ENCODE data around the gene COG4. TPM values are rescaled to one million over a fixed set of nuclear protein-coding genes. Genes with fewer than 3 reads are reported as not detected.
A peak's percentile ranks its signal among the peaks of the same experiment; 100 is the strongest.

The COG4 gene
- polyA plus RNA-seq, 1 donor from 2014 or later: 36.9 TPM

- H3K27me3 Mint-ChIP-seq: no peaks in the 10 kb centered on the region
- no peak overlapping the region for H3K4me3 Mint-ChIP-seq
- no peaks in the 10 kb centered on the region for H3K9me3 Mint-ChIP-seq
- peaks cover 0 to 5% (median 0%) of the 10 kb centered on the region in 3 donors for H3K4me1 Mint-ChIP-seq
- peaks cover 1% of the 10 kb centered on the region for H3K36me3 Mint-ChIP-seq
- H3K27ac Mint-ChIP-seq: no peak overlapping the region
Observed at GRCh38 chr16:70478912-70479341, 44.4 kb downstream of the COG4 start.

- peaks cover 0 to 5% (median 0%) of the 10 kb centered on the region in 3 donors for H3K4me1 Mint-ChIP-seq
- H3K4me3 Mint-ChIP-seq: no peak overlapping the region
- H3K9me3 Mint-ChIP-seq: no peaks in the 10 kb centered on the region
- H3K27ac Mint-ChIP-seq: peak overlapping the region in 1 of 3 donors; percentile 73
- H3K27me3 Mint-ChIP-seq: no peaks in the 10 kb centered on the region
- peaks cover 1% of the 10 kb centered on the region for H3K36me3 Mint-ChIP-seq
Observed at GRCh38 chr16:70478169-70478568, 45.2 kb downstream of the COG4 start.

GRCh38 chr16:70476272-70477020 is 46.9 kb downstream of the COG4 start:
- Mint-ChIP-seq H3K4me3 (peak overlapping the region in 1 of 4 donors; percentile 68), H3K27ac (no peak overlapping the region), H3K9me3 (no peaks in the 10 kb centered on the region)

GRCh38 chr16:70475054-70475871 is 48.1 kb downstream of the COG4 start:
- peak overlapping the region in 1 of 3 donors; percentile 50 for H3K27ac Mint-ChIP-seq
- no peaks in the 10 kb centered on the region for H3K27me3 Mint-ChIP-seq
- H3K4me1 Mint-ChIP-seq: peaks cover 0 to 5% (median 0%) of the 10 kb centered on the region in 3 donors
- no peaks in the 10 kb centered on the region for H3K9me3 Mint-ChIP-seq
- H3K36me3 Mint-ChIP-seq: peaks cover 1% of the 10 kb centered on the region
- no peak overlapping the region for H3K4me3 Mint-ChIP-seq

More at GRCh38 chr16:70476272-70477020, 46.9 kb downstream of the COG4 start:
- Mint-ChIP-seq H3K27me3 (no peaks in the 10 kb centered on the region), H3K4me1 (peaks cover 0 to 5% (median 0%) of the 10 kb centered on the region in 3 donors), H3K36me3 (peaks cover 1% of the 10 kb centered on the region)

GRCh38 chr16:70474320-70475053 is 48.9 kb downstream of the COG4 start:
- H3K36me3 Mint-ChIP-seq: peaks cover 1% of the 10 kb centered on the region
- H3K4me1 Mint-ChIP-seq: peaks cover 0 to 5% (median 0%) of the 10 kb centered on the region in 3 donors
- H3K27me3 Mint-ChIP-seq: no peaks in the 10 kb centered on the region
- no peak overlapping the region for H3K4me3 Mint-ChIP-seq
- H3K27ac Mint-ChIP-seq: no peak overlapping the region
- no peaks in the 10 kb centered on the region for H3K9me3 Mint-ChIP-seq

- H3K27ac Mint-ChIP-seq: peak overlapping the region in 1 of 3 donors; percentile 95
- peaks cover 0 to 5% (median 0%) of the 10 kb centered on the region in 3 donors for H3K4me1 Mint-ChIP-seq
- peaks cover 1% of the 10 kb centered on the region for H3K36me3 Mint-ChIP-seq
- no peaks in the 10 kb centered on the region for H3K27me3 Mint-ChIP-seq
- no peaks in the 10 kb centered on the region for H3K9me3 Mint-ChIP-seq
- H3K4me3 Mint-ChIP-seq: peak overlapping the region in 1 of 4 donors; percentile 23
Observed at GRCh38 chr16:70473446-70474319, 49.7 kb downstream of the COG4 start.

- Mint-ChIP-seq H3K36me3 (peaks cover 1% of the 10 kb centered on the region), H3K4me3 (no peak overlapping the region), H3K27me3 (no peaks in the 10 kb centered on the region), H3K27ac (no peak overlapping the region), H3K4me1 (peaks cover 0 to 5% (median 0%) of the 10 kb centered on the region in 3 donors), H3K9me3 (no peaks in the 10 kb centered on the region)
Observed at GRCh38 chr16:70472786-70473433, 50.4 kb downstream of the COG4 start.

- H3K27ac Mint-ChIP-seq: no peak overlapping the region
- H3K27me3 Mint-ChIP-seq: no peaks in the 10 kb centered on the region
- H3K4me1 Mint-ChIP-seq: no peaks in the 10 kb centered on the region
- H3K36me3 Mint-ChIP-seq: peaks cover 1% of the 10 kb centered on the region
- no peaks in the 10 kb centered on the region for H3K9me3 Mint-ChIP-seq
- no peak overlapping the region for H3K4me3 Mint-ChIP-seq
Observed at GRCh38 chr16:70470927-70471341, 52.4 kb downstream of the COG4 start.

- H3K27me3 Mint-ChIP-seq: no peaks in the 10 kb centered on the region
- no peak overlapping the region for H3K27ac Mint-ChIP-seq
- no peak overlapping the region for H3K4me3 Mint-ChIP-seq
- H3K4me1 Mint-ChIP-seq: no peaks in the 10 kb centered on the region
- no peaks in the 10 kb centered on the region for H3K36me3 Mint-ChIP-seq
- no peaks in the 10 kb centered on the region for H3K9me3 Mint-ChIP-seq
Observed at GRCh38 chr16:70470141-70470926, 53.0 kb downstream of the COG4 start.

GRCh38 chr16:70468776-70469525 is 54.4 kb downstream of the COG4 start:
- Mint-ChIP-seq H3K9me3 (no peaks in the 10 kb centered on the region), H3K36me3 (no peaks in the 10 kb centered on the region), H3K27me3 (no peaks in the 10 kb centered on the region), H3K4me1 (no peaks in the 10 kb centered on the region), H3K27ac (peak overlapping the region in 1 of 3 donors; percentile 73), H3K4me3 (no peak overlapping the region)

GRCh38 chr16:70467608-70468007 is 55.7 kb downstream of the COG4 start:
- Mint-ChIP-seq H3K4me1 (no peaks in the 10 kb centered on the region), H3K9me3 (no peaks in the 10 kb centered on the region), H3K4me3 (no peak overlapping the region), H3K27me3 (no peaks in the 10 kb centered on the region), H3K36me3 (no peaks in the 10 kb centered on the region), H3K27ac (no peak overlapping the region)

- Mint-ChIP-seq H3K27ac (no peak overlapping the region), H3K4me1 (no peaks in the 10 kb centered on the region), H3K36me3 (no peaks in the 10 kb centered on the region), H3K4me3 (no peak overlapping the region), H3K27me3 (no peaks in the 10 kb centered on the region), H3K9me3 (no peaks in the 10 kb centered on the region)
Observed at GRCh38 chr16:70467113-70467512, 56.2 kb downstream of the COG4 start.

GRCh38 chr16:70466805-70467076 is 56.6 kb downstream of the COG4 start:
- H3K27ac Mint-ChIP-seq: no peak overlapping the region
- no peaks in the 10 kb centered on the region for H3K27me3 Mint-ChIP-seq
- no peaks in the 10 kb centered on the region for H3K9me3 Mint-ChIP-seq
- peaks cover 2% of the 10 kb centered on the region for H3K36me3 Mint-ChIP-seq
- H3K4me3 Mint-ChIP-seq: no peak overlapping the region
- H3K4me1 Mint-ChIP-seq: no peaks in the 10 kb centered on the region

Measured in IgD-negative memory B cell (primary cell).